Measurements from ENCODE around the gene PHKG2.

GRCh38 chr16:30740364-30741251 is 7.6 kb upstream of the PHKG2 start:
- TF ChIP-seq, protein P1, sequence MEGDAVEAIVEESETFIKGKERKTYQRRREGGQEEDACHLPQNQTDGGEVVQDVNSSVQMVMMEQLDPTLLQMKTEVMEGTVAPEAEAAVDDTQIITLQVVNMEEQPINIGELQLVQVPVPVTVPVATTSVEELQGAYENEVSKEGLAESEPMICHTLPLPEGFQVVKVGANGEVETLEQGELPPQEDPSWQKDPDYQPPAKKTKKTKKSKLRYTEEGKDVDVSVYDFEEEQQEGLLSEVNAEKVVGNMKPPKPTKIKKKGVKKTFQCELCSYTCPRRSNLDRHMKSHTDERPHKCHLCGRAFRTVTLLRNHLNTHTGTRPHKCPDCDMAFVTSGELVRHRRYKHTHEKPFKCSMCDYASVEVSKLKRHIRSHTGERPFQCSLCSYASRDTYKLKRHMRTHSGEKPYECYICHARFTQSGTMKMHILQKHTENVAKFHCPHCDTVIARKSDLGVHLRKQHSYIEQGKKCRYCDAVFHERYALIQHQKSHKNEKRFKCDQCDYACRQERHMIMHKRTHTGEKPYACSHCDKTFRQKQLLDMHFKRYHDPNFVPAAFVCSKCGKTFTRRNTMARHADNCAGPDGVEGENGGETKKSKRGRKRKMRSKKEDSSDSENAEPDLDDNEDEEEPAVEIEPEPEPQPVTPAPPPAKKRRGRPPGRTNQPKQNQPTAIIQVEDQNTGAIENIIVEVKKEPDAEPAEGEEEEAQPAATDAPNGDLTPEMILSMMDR (conservative IDR thresholded peaks at IDR 0.05; ENCODE audit: low read length): no peak
- TF ChIP-seq EZH2phosphoT487 (IDR thresholded peaks at IDR 0.05; ENCODE audit: borderline replicate concordance): no peak
